ENCODE data around the gene ABTB2.
"Not testable (repeated sequence)": the region's sequence is repeated elsewhere in the genome, so short reads cannot be mapped to it uniquely, and the experiment has no call there.

Gene ABTB2

GRCh38 chr11:34226210-34226609, 131.6 kb downstream of the ABTB2 start:
- no peak for DNase-seq

GRCh38 chr11:34225091-34225490, 132.7 kb downstream of the ABTB2 start:
- no peak for DNase-seq

GRCh38 chr11:34224434-34224966, 133.3 kb downstream of the ABTB2 start:
- no peak for DNase-seq

- DNase-seq: no peak
These were observed 133.9 kb downstream of the ABTB2 start for GRCh38 chr11:34223907-34224306.

GRCh38 chr11:34223021-34223813, 134.6 kb downstream of the ABTB2 start:
- no peak for DNase-seq

- no peak for DNase-seq
These were observed 135.8 kb downstream of the ABTB2 start for GRCh38 chr11:34222030-34222429.

- DNase-seq: no peak
These were observed 137.9 kb downstream of the ABTB2 start for GRCh38 chr11:34219941-34220370.

- no peak for DNase-seq
These were observed 138.5 kb downstream of the ABTB2 start for GRCh38 chr11:34219279-34219678.

- DNase-seq: not testable (repeated sequence)
These were observed 139.1 kb downstream of the ABTB2 start for GRCh38 chr11:34218756-34219155.

GRCh38 chr11:34218067-34218466, 139.7 kb downstream of the ABTB2 start:
- DNase-seq: no peak

- DNase-seq: no peak
These were observed 141.1 kb downstream of the ABTB2 start for GRCh38 chr11:34216706-34217105.

GRCh38 chr11:34215806-34216453, 141.9 kb downstream of the ABTB2 start:
- DNase-seq: no peak

GRCh38 chr11:34214961-34215805, 142.6 kb downstream of the ABTB2 start:
- peak; percentile 79 for DNase-seq

- DNase-seq: no peak
These were observed 144.4 kb downstream of the ABTB2 start for GRCh38 chr11:34213366-34213765.

GRCh38 chr11:34212566-34212965, 145.2 kb downstream of the ABTB2 start:
- DNase-seq: no peak

GRCh38 chr11:34209809-34210208, 148.0 kb downstream of the ABTB2 start:
- no peak for DNase-seq

GRCh38 chr11:34208266-34209135, 149.3 kb downstream of the ABTB2 start:
- no peak for DNase-seq

- no peak for DNase-seq
These were observed 150.2 kb downstream of the ABTB2 start for GRCh38 chr11:34207487-34208180.

- DNase-seq: no peak
These were observed 151.2 kb downstream of the ABTB2 start for GRCh38 chr11:34206407-34207300.

- DNase-seq: no peak
These were observed 152.3 kb downstream of the ABTB2 start for GRCh38 chr11:34205326-34206035.
